SK-N-SH (cell line): ENCODE measurements around the gene MAP3K6. TPM values are rescaled to one million over a fixed set of nuclear protein-coding genes. Genes with fewer than 3 reads are reported as not detected.

ENCODE experiments used
- CTCF ChIA-PET: fragments of 300-600, 350-600 bp; formaldehyde crosslinking; extraction: SDS; loops from one replicate; lab custom pipeline; 2021; lab: Yijun Ruan, JAX
- POLR2A ChIA-PET: fragments of 350-600 bp; sonication (Branson Sonifier 250); formaldehyde crosslinking; extraction: SDS; loops from one replicate; lab custom pipeline; 2020; ENCODE audit warnings: antibody characterized with exemption, inconsistent platforms; lab: Yijun Ruan, JAX
- DNase-seq: peaks from one replicate; pipeline ENCODE4 v3.0.0; 2012
- H2AFZ ChIP-seq: fragments of 200-600 bp; sonication (generic); 2 replicates; pipeline ENCODE4 v1.8.1; 2016; ENCODE audit warnings: antibody characterized with exemption, mild to moderate bottlenecking, low read depth
- H3F3A ChIP-seq: fragments of 200-600 bp; sonication (generic); replicated peaks from 2 replicates; pipeline ENCODE3; 2016; ENCODE audit warnings: antibody characterized with exemption, mild to moderate bottlenecking; ENCODE audit not compliant: insufficient read depth
- H3K27ac ChIP-seq, 2 experiments: fragments of 200-500 bp in 1 of 2; fragments of 200-600 bp in 1 of 2; sonication (Bioruptor generic) in 1 of 2; sonication (generic), shearing (Covaris generic) in 1 of 2; 2 replicates each; pipeline versions ENCODE4 v1.5.1 to v1.6.1; 2014 to 2016; ENCODE audit warnings: low read depth in 2 of 2, inconsistent platforms in 1 of 2, low read length in 1 of 2, mild to moderate bottlenecking in 1 of 2, mixed read lengths in 1 of 2
- H3K27me3 ChIP-seq: fragments of 200-600 bp; sonication (generic), shearing (Covaris generic); 2 replicates; pipeline ENCODE4 v1.6.1; 2016; ENCODE audit warnings: mixed run types; ENCODE audit not compliant: insufficient read depth
- H3K36me3 ChIP-seq, 2 experiments: fragments of 200-500 bp in 1 of 2; fragments of 200-600 bp in 1 of 2; sonication (Bioruptor generic) in 1 of 2; sonication (generic) in 1 of 2; replicated peaks in 1 of 2; 2 replicates each; pipeline versions ENCODE3 to v1.5.1; 2014 to 2016; ENCODE audit warnings: low read length in 1 of 2, mild to moderate bottlenecking in 1 of 2; ENCODE audit not compliant: insufficient read depth in 2 of 2, control insufficient read depth in 1 of 2
- H3K4me1 ChIP-seq, 2 experiments: fragments of 200-500 bp in 1 of 2; fragments of 200-600 bp in 1 of 2; sonication (Bioruptor generic) in 1 of 2; sonication (generic), shearing (Covaris generic) in 1 of 2; 2 replicates each; pipeline versions ENCODE4 v1.5.1 to v1.6.1; 2014 to 2016; ENCODE audit warnings: low read depth in 1 of 2, low read length in 1 of 2, mixed run types in 1 of 2; ENCODE audit not compliant: insufficient read depth in 2 of 2, control insufficient read depth in 1 of 2
- H3K4me2 ChIP-seq: fragments of 200-600 bp; sonication (generic), shearing (Covaris generic); 2 replicates; pipeline ENCODE4 v1.6.1; 2017; ENCODE audit warnings: mixed run types
- H3K4me3 ChIP-seq, 2 experiments: fragments of 200-500 bp in 1 of 2; fragments of 200-600 bp in 1 of 2; sonication (Bioruptor generic) in 1 of 2; sonication (generic), shearing (Covaris generic) in 1 of 2; 2 replicates each; pipeline versions ENCODE4 v1.5.1 to v1.8.1; 2014 to 2016; ENCODE audit warnings: low read depth in 2 of 2, inconsistent platforms in 1 of 2, low read length in 1 of 2, mild to moderate bottlenecking in 1 of 2, mixed read lengths in 1 of 2, moderate library complexity in 1 of 2
- H3K79me2 ChIP-seq: fragments of 200-600 bp; sonication (generic); 2 replicates; pipeline ENCODE4 v1.8.1; 2017; ENCODE audit warnings: mild to moderate bottlenecking; ENCODE audit not compliant: insufficient read depth
- H3K9ac ChIP-seq: fragments of 200-600 bp; sonication (generic); 2 replicates; pipeline ENCODE4 v1.6.1; 2017; ENCODE audit warnings: mixed run types
- H3K9me2 ChIP-seq: fragments of 200-600 bp; sonication (generic); 2 replicates; pipeline ENCODE4 v1.6.1; 2017; ENCODE audit warnings: mixed run types
- H3K9me3 ChIP-seq: fragments of 200-600 bp; sonication (generic); 2 replicates; pipeline ENCODE4 v1.6.1; 2017; ENCODE audit warnings: mixed run types, mild to moderate bottlenecking, moderate library complexity
- H4K20me1 ChIP-seq: fragments of 200-600 bp; sonication (generic); 2 replicates; pipeline ENCODE4 v1.6.1; 2017; ENCODE audit warnings: mild to moderate bottlenecking, mixed run types; ENCODE audit not compliant: insufficient read depth
- CHD2 ChIP-seq: fragments of 150-350 bp; IDR thresholded peaks from 2 replicates; pipeline ENCODE4 v1.6.1; 2018; ENCODE audit warnings: low read length; ENCODE audit not compliant: partially characterized antibody
- CTCF ChIP-seq: fragments of 200-600 bp; sonication (generic); IDR thresholded peaks from 2 replicates; pipeline ENCODE4 v1.6.1; 2017; ENCODE audit warnings: antibody characterized with exemption, mild to moderate bottlenecking, moderate library complexity
- ELF1 ChIP-seq: IDR thresholded peaks from 2 replicates; pipeline ENCODE4 v1.4.0; 2012
- EP300 ChIP-seq, 2 experiments: IDR thresholded peaks; 2 replicates each; pipeline versions ENCODE4 v1.4.0 to v1.6.1; 2012; ENCODE audit warnings: borderline replicate concordance in 1 of 2, low read depth in 1 of 2, low read length in 1 of 2
- EZH2phosphoT487 ChIP-seq: fragments of 200-600 bp; sonication (generic); IDR thresholded peaks from 2 replicates; pipeline ENCODE4 v1.6.1; 2017; ENCODE audit warnings: low read depth, mixed run types, mild to moderate bottlenecking, antibody characterized with exemption, moderate library complexity, borderline replicate concordance
- GATA2 ChIP-seq: sonication (generic); formaldehyde crosslinking; IDR thresholded peaks from 2 replicates; pipeline ENCODE4 v1.5.0; 2020; ENCODE audit warnings: mild to moderate bottlenecking, missing genetic modification reagents
- IRF3 ChIP-seq: fragments of 150-350 bp; IDR thresholded peaks from 2 replicates; pipeline ENCODE4 v1.6.1; 2016; ENCODE audit warnings: mild to moderate bottlenecking, low read depth, low read length
- MEF2A ChIP-seq: IDR thresholded peaks from 2 replicates; pipeline ENCODE4 v1.4.0; 2012; ENCODE audit warnings: low read depth, borderline replicate concordance
- MXI1 ChIP-seq: IDR thresholded peaks from 2 replicates; pipeline ENCODE4 v1.6.1; 2012; ENCODE audit warnings: mild to moderate bottlenecking, low read depth, low read length, improper control_type of control experiment
- PBX3 ChIP-seq: IDR thresholded peaks from 2 replicates; pipeline ENCODE4; 2012
- POLR2AphosphoS5 ChIP-seq: IDR thresholded peaks from 2 replicates; pipeline ENCODE4 v1.6.1; 2012; ENCODE audit warnings: low read depth, low read length
- RCOR1 ChIP-seq: fragments of 150-350 bp; IDR thresholded peaks from 2 replicates; pipeline ENCODE4 v1.6.1; 2017; ENCODE audit warnings: antibody characterized with exemption, low read length
- REST ChIP-seq: IDR thresholded peaks from 2 replicates; pipeline ENCODE4 v1.6.1; 2012; ENCODE audit warnings: mild to moderate bottlenecking, low read depth, low read length, moderate library complexity
- SIN3A ChIP-seq: IDR thresholded peaks from 2 replicates; pipeline ENCODE4 v1.6.1; 2012; ENCODE audit warnings: low read depth, mild to moderate bottlenecking, low read length, moderate library complexity, borderline replicate concordance
- ZBTB33 ChIP-seq: IDR thresholded peaks from 2 replicates; pipeline ENCODE4 v1.4.0; 2012; ENCODE audit warnings: low read depth, borderline replicate concordance
- WGBS: methylation state at CpG from one replicate; pipeline ENCODE4 v1.1.6; 2017; ENCODE audit warnings: low lambda C conversion rate; 5-methylcytosine and 5-hydroxymethylcytosine counted together
- polyA plus RNA-seq, 3 experiments: library from polyadenylated mRNA; depleted of rRNA; stranded (reverse); fragments of >200 nt; gene quantifications; 2 replicates each; pipeline ENCODE4 v1.2.3, GENCODE V29; 2012

Gene MAP3K6
- polyA plus RNA-seq, 1 of the 3 experiments (the other 2 are of a cell fraction) = 17.3 TPM

GRCh38 chr1:27398405-27399149 is 31.8 kb upstream of the MAP3K6 start:
- H3K27ac ChIP-seq = no peak overlapping the region
- H2AFZ ChIP-seq = no peak overlapping the region
- H3K9me3 ChIP-seq = no peaks in the 10 kb centered on the region
- no peak overlapping the region for H3K4me3 ChIP-seq
- peaks cover 15% of the 10 kb centered on the region for H3F3A ChIP-seq
- H3K79me2 ChIP-seq = peaks cover 1% of the 10 kb centered on the region; the same call in 1 of the 2 replicates
- H3K4me2 ChIP-seq = no peak overlapping the region
- DNase-seq = no peak
- H3K27me3 ChIP-seq = no peaks in the 10 kb centered on the region
- ChIA-PET POLR2A (no interaction called here), CTCF (interaction anchor here (1.4 to 20.0 kb wide), 5 partner anchors 13 to 271 kb away, joined by 4 to 731 read pairs (median 6); partner anchors contain the start of gene AHDC1)
- TF ChIP-seq CHD2 = no peak
- no peak for TF ChIP-seq POLR2AphosphoS5
- WGBS = 87% methylated on average over 3 of the region's 4 CpGs
- H3K4me1 ChIP-seq = peaks cover 0 to 8% of the 10 kb centered on the region in 2 experiments; a peak in 1 of 4 replicates
- no peak overlapping the region for H3K9ac ChIP-seq
- H3K36me3 ChIP-seq = peaks cover 2 to 4% of the 10 kb centered on the region in 2 experiments
- H4K20me1 ChIP-seq = no peaks in the 10 kb centered on the region
- no peaks in the 10 kb centered on the region for H3K9me2 ChIP-seq

- Histone ChIP-seq H3K27ac (no peak overlapping the region), H3K79me2 (peaks cover 10% of the 10 kb centered on the region; the same call in 1 of the 2 replicates), H3K27me3 (no peaks in the 10 kb centered on the region), H2AFZ (no peak overlapping the region), H3K4me2 (no peak overlapping the region), H3K9me3 (no peaks in the 10 kb centered on the region), H3K4me1 (peaks cover 0 to 16% of the 10 kb centered on the region in 2 experiments; a peak in 1 of 4 replicates), H3K36me3 (peaks cover 0 to 4% of the 10 kb centered on the region in 2 experiments), H3K4me3 (no peak overlapping the region), H3F3A (peaks cover 15% of the 10 kb centered on the region), H3K9me2 (no peaks in the 10 kb centered on the region), H4K20me1 (no peaks in the 10 kb centered on the region), H3K9ac (no peak overlapping the region)
- no peak for DNase-seq
- CTCF ChIA-PET = interaction anchor here (0.7 to 20.0 kb wide), 7 partner anchors 11 to 353 kb away, joined by 3 to 731 read pairs (median 4); partner anchors contain the start of gene AHDC1
- POLR2A ChIA-PET = no interaction called here
- 79% methylated on average over 3 of the region's 7 CpGs for WGBS
- TF ChIP-seq PBX3 (no peak), MEF2A (no peak), RCOR1 (no peak), ELF1 (no peak), EP300 (IDR thresholded peaks at IDR 0.05; ENCODE audit: borderline replicate concordance in 1 of 2, low read depth in 1 of 2, low read length in 1 of 2) (no peak), MXI1 (no peak), CTCF (no peak), CHD2 (no peak), ZBTB33 (no peak), REST (no peak), GATA2 (CRISPR knock-in tag) (no peak), IRF3 (no peak), SIN3A (no peak), POLR2AphosphoS5 (no peak), EZH2phosphoT487 (no peak)
Measured at GRCh38 chr1:27397749-27398148, 31.0 kb upstream of the MAP3K6 start.
